GM18505 (cell line): ENCODE data around the gene RAB44.
"Not testable (repeated sequence)": the region's sequence is repeated elsewhere in the genome, so short reads cannot be mapped to it uniquely, and the experiment has no call there.

Source experiments
- ATAC-seq: cut with Tn5 transposase; IDR thresholded peaks from one replicate; pipeline ENCODE4 v1.9.1; 2021; ENCODE audit not compliant: unreplicated experiment
- POLR2A ChIP-seq: IDR thresholded peaks from 4 replicates; pipeline ENCODE4 v1.6.1; 2011; ENCODE audit warnings: borderline replicate concordance; ENCODE audit not compliant: insufficient read depth, insufficient read length; ENCODE audit errors: extremely low read depth

Gene RAB44

DNA sequence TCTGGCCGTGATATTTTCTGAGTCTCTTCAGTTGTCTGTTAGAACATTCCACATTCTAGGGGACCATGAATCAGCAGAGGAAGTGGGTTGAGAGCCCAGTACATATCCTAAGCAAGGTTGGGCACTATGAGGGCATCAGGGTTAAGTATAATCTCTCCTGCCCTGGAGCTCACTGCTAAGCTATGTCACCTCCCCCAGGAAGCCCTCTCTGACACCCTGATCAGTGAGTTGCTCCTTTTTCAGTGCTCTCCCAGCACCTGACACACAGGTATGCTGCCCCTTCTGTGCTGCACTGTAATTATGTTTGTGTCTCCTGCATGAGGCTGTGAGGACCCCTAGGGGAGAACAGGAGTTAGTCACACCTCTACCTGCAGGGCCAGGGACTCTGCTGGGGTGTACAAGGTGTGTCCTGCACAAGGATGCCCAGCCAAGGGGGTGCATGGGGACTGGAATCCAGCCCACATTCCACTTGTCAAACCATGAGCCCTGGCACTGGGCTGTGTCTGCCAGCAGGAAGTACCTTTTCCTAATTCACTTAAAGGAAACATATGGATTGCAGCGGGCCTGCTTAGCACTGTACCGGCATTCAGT is 3.9 kb downstream of the RAB44 start:
- TF ChIP-seq POLR2A: no peak
- ATAC-seq: no peak

DNA sequence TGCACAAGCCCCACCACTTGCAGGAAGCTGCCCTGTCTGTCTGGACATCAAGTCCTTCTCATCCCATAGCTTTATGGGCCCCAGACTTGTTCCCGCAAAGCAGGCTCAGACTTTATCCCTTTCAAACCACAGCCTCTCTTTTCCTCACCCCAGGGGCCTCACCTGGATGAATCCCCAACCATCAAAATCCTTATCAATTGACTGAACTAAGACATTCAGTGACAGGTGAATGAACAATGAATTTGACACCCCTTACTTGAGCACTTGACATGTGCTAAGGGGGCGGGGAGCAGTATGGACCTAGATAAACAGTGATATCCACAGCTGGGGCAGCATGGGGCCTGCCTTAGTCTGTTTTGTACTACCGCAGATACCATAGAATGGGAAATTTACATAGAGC is 5.0 kb downstream of the RAB44 start:
- no peak for TF ChIP-seq POLR2A
- no peak for ATAC-seq

DNA sequence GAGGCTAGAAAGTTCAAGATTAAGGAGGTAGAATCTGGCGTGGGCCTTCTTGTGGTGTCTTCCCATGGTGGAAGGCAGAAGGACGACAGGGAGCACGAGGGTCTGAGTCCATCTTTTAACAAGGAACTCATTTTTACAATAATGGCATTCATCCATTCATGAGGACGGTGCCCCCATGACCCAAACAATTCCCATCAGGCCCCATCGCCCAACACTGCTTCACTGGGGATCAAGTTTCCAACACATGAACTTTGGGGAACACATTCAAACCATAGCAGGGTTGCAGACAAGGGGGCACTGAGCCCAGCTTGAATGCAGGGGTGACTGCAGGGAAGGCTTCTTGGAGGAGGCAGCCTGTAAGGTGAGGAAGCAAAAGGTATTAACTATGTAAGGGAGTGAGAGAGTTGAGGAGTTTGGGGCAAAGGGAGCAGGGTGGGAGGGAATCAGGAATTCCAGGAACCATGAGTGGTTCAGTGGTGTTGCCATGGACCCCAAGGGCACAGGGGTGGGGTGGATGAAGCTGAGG is 5.5 kb downstream of the RAB44 start:
- no peak for TF ChIP-seq POLR2A
- no peak for ATAC-seq

DNA sequence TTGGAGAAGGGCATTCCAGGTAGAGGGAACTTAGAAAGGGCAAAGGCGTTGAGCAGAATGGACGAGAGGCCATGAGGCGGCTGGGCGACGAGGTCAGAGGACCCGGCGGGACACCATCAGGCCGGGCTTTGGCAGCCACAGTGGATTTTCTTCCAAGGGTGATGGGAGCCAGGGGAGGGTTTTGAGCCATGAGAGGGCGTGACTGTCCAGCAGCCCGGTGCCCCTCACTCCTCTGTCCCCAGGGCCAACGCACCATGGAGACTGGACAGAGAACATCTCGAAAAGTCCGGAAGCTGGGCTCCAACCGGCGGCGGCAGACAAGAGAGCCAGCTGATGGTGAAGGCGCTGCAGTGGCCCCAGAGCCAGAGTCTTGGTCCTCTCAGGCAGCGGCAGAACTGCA is 6.4 kb downstream of the RAB44 start:
- no peak for ATAC-seq
- no peak for TF ChIP-seq POLR2A

DNA sequence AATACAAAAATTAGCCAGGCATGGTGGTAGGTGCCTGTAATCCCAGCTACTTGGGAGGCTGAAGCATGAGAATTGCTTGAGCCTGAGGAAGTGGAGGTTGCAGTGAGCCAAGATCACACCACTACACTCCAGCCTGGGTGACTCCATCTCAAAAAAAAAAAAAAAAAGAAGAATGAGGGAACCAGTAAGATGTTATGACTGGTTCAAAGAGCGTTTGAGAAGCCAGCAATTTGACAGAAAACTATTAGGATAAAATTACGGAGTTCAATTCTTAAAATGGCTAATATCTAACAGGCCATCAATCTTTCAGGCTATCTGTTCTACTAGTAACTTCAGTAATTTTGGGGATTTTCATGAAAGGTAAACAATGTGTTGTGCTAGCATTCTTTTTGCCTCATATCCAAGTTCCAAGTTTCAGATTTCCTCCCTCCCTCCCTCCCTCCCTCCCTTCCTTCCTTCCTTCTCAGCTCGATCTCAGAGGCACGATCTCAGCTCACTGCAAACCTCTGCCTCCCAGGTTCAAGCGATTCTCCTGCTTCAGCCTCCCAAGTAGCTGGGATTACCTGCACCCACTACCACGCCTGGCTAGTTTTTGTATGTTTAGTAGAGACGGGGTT is 7.4 kb downstream of the RAB44 start:
- not testable (repeated sequence) for ATAC-seq

DNA sequence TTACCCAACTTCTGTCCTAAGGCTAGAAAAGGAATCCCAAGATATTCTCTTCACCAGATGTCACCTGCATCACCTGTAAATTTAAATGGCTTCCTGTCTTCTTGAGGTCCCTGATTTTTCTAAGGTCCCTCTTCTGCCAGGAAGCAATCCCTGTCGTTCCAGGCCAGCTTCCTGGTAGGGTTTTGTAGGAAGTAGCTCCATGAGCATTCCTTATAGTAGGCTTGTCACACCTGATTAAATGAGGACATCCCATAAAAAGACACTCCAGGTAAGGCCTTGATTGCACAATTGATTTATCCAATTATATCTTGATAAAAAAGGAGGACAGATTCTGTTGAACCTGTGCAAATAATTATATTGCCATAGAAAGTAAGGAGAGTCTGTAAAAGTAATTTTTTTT is 8.7 kb downstream of the RAB44 start:
- ATAC-seq: no peak
- TF ChIP-seq POLR2A: no peak

DNA sequence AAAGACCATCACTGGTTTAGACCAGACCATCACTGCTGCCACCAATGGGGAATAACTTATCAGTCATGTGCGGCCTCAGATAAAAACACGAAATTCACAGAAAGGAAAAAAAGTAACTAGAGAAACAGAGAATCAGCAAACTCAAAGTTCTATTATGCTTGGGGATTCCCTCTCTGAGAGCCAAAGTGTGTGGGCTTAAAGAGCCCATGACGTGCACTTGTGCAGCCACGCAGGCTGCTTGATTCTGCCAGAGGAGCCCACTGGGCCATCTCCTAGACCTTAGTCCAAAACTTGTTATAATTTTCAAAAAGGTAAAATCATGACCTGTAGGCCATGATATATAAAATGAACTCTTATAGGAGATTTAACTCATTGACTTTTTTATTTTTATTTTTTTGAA is 15.2 kb downstream of the RAB44 start:
- TF ChIP-seq POLR2A: no peak
- ATAC-seq: no peak

DNA sequence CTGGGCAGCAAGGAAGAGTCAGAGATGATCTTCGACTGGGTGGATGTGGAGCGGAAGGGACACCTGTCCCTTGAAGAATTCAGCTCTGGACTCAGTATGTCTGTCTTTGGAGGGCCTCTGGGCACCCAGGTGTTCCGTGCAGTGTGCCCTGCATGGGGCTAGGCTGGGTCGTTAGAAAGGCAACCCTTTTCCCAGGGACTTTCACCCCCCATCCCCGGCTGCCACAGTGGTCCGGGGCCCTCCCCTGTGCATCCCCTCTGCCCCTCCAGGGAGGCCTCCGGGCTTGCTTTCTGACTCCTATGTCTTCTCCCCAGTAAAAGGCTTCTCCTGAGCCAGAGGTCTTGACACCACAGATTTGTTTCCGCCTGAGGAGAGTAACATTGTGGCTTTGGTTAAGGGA is 16.2 kb downstream of the RAB44 start:
- TF ChIP-seq POLR2A: no peak
- no peak for ATAC-seq

DNA sequence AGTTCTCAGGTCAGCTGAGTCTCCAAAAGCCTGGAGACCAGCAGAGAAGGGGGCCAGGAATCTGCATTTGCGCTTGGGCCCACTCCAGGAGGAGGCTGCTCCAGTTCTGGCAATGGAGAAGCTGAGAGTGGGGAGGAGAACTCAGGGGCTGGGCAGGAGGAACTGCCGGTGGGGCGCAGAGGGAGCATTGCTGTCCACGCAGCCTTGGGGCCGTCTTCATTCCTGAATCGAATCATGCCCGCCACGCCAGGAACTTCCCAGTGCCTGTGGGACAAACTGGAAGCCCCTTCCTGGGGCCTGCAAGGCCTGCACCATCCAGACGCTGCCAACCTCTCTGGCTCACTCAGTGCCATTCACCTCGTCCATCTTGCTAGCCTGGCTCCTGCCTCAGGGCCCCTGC is 16.9 kb downstream of the RAB44 start:
- TF ChIP-seq POLR2A: no peak

DNA sequence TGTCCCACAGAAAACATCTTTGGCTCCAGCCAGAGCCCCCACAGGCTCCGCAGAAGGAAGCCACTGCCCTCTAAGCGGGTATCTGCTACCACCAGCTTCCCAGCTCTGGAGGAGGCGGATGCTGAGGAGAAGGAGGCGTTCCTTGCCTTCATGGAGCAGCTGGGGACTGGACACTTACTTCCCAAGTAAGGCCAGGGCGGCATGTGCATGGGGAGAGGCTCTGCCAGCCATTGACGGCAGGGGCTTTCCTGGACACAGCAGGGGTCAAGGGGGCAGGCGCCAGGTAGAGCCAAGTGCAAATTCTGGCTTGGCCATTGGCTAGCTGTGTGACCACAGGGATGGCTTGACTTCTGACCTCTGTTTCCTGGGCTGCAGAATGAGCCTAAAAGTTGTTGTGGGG is 17.8 kb downstream of the RAB44 start:
- ATAC-seq: no peak
- no peak for TF ChIP-seq POLR2A

More for the DNA sequence above, 16.9 kb downstream of the RAB44 start:
- ATAC-seq: no peak

DNA sequence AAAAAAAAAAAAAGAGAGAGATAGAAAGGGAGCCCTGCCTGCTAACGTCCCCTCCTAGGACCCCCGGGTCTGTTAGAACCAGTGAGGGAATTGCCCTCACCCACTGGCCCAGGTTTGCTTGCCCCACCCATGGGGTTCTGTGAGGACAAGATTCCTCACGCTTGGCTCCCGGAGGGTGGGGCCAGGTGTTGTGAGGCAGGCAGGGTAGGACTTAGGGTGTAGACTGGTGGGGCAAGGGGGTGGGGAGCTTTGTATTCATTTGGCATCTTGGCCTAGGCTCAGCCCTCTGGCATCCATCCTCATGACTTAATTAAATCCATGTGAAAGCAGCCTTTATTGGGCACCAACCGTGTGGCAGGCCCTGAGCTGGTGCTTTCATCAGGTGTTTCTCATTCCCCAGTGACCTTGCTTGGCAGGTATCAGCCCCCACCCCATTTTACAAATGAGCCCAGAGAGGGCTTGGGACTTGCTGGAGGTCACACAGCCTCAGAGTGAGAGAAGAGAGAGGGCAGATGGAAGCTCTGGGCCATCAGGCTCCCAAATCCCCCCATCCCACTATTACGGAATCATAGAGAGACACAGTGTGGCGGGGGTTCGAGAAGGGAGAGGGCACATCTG is 19.0 kb downstream of the RAB44 start:
- no peak for TF ChIP-seq POLR2A
- no peak for ATAC-seq

DNA sequence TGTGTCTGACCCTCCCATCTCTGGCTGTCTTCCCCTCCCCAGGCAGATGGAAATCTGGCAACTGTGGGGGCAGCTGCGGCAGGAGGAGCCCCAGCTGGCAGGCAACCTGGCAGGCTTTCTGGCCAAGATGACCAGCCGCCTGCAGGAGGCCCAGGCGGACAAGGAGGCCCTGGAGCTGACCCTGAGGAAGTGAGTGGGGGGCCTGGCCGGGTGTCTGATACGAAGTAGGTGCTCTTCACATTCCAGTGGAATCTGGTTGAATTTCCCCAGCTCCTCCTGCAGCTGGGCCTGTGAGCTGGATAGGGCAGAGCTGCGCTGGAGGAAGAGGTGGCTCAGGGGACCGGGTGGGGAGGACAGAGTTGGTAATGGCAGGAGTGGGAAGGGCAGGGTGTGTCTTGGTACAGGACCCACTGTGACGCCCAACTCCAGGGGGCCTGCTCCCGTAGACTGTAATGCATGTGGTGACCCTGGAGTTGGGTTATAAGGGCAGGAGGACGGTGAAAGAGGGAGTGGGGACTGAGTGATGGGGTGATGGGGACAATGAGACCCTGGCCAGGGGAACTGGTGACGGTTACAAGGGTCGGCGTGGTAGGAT is 19.7 kb downstream of the RAB44 start:
- no peak for ATAC-seq
- no peak for TF ChIP-seq POLR2A

DNA sequence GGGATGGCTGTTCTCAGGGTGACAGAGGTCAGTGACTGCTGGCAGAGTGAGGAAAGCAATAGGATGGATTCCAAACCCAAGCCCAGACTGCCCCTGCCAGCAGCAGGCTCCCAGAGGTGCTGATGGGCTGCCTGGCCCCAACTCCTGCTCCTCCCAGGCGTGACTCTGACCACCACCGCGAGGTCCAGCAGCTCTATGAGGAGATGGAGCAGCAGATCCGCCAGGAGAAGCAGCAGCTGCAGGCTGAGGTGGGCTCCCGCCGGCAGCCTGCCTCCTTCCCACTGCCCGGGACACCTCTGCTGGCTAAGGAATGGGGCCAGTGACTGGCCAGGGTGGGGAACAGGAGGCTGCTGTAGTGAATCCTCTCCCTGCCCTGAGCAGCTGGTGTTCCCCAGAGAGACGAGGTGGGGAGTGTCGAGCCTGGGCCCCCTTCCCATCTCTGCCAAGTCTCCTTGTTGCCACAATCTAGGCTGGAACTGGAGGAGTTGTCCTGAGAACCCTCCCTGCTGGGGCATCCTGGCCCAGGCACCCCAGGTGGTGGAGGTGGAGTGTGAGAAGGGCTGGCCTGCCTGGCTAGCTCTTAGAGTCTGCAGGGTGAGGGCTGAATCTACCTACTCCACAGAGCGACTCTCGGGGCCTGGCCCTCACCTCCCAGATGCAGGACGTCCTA is 20.4 kb downstream of the RAB44 start:
- no peak for ATAC-seq
- TF ChIP-seq POLR2A: no peak
